RWPE1 (cell line): ENCODE measurements around the gene C10orf90.

ENCODE experiments used
- CTCF ChIA-PET: fragments of 350-600 bp; sonication (Branson Sonifier 250); formaldehyde crosslinking; extraction: SDS; loops from one replicate; lab custom pipeline; 2021; lab: Yijun Ruan, JAX
- POLR2A ChIA-PET: fragments of 400-600 bp; formaldehyde crosslinking; extraction: SDS; loops from one replicate; lab custom pipeline; 2020; ENCODE audit warnings: antibody characterized with exemption; ENCODE audit not compliant: low non-redundant PET; lab: Yijun Ruan, JAX
- DNase-seq: peaks from one replicate; pipeline ENCODE4 v3.0.0; 2012; ENCODE audit warnings: low spot score
- H3K27ac ChIP-seq: fragments of 450-650 bp; 2 replicates; pipeline ENCODE4 v1.5.1; 2017
- CTCF ChIP-seq: fragments of 450-650 bp; conservative IDR thresholded peaks from 2 replicates; pipeline ENCODE4 v1.5.1; 2017; ENCODE audit warnings: low read depth, mild to moderate bottlenecking

The C10orf90 gene

GRCh38 chr10:126689461-126689994 lies 19.0 kb upstream of the C10orf90 start:
- POLR2A ChIA-PET: no interaction called here
- H3K27ac ChIP-seq: no peak overlapping the region
- CTCF ChIA-PET: interaction anchor here (0.6 kb wide), 1 partner anchor 773 kb away, joined by 4 read pairs; no protein-coding TSS in a partner anchor
- DNase-seq: no peak
- TF ChIP-seq CTCF: no peak

GRCh38 chr10:126687121-126687606 lies 16.7 kb upstream of the C10orf90 start:
- no peak for TF ChIP-seq CTCF
- DNase-seq: no peak
- H3K27ac ChIP-seq: no peak overlapping the region
- CTCF ChIA-PET: interaction anchor here (0.8 kb wide), 1 partner anchor 729 kb away, joined by 3 read pairs; no protein-coding TSS in a partner anchor
- POLR2A ChIA-PET: no interaction called here

- ChIA-PET POLR2A (no interaction called here), CTCF (no interaction called here)
- H3K27ac ChIP-seq: no peak overlapping the region
- no peak for TF ChIP-seq CTCF
- no peak for DNase-seq
These were observed 16.2 kb upstream of the C10orf90 start for GRCh38 chr10:126686719-126687118.

- H3K27ac ChIP-seq: no peak overlapping the region
- no peak for DNase-seq
- POLR2A ChIA-PET: no interaction called here
- TF ChIP-seq CTCF: no peak
- CTCF ChIA-PET: no interaction called here
These were observed 15.8 kb upstream of the C10orf90 start for GRCh38 chr10:126686268-126686667.

- ChIA-PET CTCF (interaction anchor here (0.6 to 0.9 kb wide), 3 partner anchors 16 to 92 kb away, joined by 3 to 4 read pairs (median 3); no protein-coding TSS in a partner anchor), POLR2A (no interaction called here)
- H3K27ac ChIP-seq: no peak overlapping the region
- DNase-seq: no peak
- TF ChIP-seq CTCF: no peak
These were observed 15.3 kb upstream of the C10orf90 start for GRCh38 chr10:126685756-126686155.

GRCh38 chr10:126684171-126684745 lies 13.8 kb upstream of the C10orf90 start:
- ChIA-PET POLR2A (no interaction called here), CTCF (no interaction called here)
- peak; percentile 38 for DNase-seq
- TF ChIP-seq CTCF: no peak
- no peak overlapping the region for H3K27ac ChIP-seq
